Measurements from ENCODE around the gene C1QTNF3. TPM values are rescaled to one million over a fixed set of nuclear protein-coding genes. Genes with fewer than 3 reads are reported as not detected.

Gene C1QTNF3
- total and polyA plus RNA-seq, 10 donors = 2.7 to 10.7 (median 6.4) TPM

DNA sequence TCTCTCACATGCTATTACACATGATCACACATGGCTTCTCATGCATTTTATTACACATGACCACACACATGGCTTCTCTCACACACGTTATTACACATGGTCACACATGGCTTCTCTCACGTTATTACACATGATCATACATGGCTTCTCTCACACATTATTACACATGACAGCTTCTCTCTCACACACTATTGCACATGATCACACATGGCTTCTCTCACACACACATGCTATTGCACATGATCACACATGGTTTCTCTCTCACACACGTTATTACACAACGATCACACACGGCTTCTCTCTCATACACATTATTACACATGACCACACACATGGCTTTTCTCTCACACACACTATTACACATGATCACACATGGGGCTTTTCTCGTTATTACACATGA lies 57.6 kb downstream of the C1QTNF3 start:
- Histone ChIP-seq H3K27ac (no peak overlapping the region), H3K4me1 (no peaks in the 10 kb centered on the region), H3K9me3 (peaks cover 0 to 3% (median 0%) of the 10 kb centered on the region in 8 donors), H3K36me3 (peaks cover 4 to 40% (median 26%) of the 10 kb centered on the region in 6 donors), H3K27me3 (replicated peaks in 1 of 7) (no peaks in the 10 kb centered on the region), H3K4me3 (no peak overlapping the region)
- WGBS, 5 donors = 93 to 98% (median 96%) methylated on average over 6 of the region's 6 CpGs
- TF ChIP-seq, protein P1, sequence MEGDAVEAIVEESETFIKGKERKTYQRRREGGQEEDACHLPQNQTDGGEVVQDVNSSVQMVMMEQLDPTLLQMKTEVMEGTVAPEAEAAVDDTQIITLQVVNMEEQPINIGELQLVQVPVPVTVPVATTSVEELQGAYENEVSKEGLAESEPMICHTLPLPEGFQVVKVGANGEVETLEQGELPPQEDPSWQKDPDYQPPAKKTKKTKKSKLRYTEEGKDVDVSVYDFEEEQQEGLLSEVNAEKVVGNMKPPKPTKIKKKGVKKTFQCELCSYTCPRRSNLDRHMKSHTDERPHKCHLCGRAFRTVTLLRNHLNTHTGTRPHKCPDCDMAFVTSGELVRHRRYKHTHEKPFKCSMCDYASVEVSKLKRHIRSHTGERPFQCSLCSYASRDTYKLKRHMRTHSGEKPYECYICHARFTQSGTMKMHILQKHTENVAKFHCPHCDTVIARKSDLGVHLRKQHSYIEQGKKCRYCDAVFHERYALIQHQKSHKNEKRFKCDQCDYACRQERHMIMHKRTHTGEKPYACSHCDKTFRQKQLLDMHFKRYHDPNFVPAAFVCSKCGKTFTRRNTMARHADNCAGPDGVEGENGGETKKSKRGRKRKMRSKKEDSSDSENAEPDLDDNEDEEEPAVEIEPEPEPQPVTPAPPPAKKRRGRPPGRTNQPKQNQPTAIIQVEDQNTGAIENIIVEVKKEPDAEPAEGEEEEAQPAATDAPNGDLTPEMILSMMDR (IDR thresholded peaks at IDR 0.05 in 8 of 11, conservative IDR thresholded peaks at IDR 0.05 in 3 of 11) = no peak
- DNase-seq = no peak
- intact Hi-C loops (cut with DNase I; ENCODE audit: low total_unique reads) = no loop called here

DNA sequence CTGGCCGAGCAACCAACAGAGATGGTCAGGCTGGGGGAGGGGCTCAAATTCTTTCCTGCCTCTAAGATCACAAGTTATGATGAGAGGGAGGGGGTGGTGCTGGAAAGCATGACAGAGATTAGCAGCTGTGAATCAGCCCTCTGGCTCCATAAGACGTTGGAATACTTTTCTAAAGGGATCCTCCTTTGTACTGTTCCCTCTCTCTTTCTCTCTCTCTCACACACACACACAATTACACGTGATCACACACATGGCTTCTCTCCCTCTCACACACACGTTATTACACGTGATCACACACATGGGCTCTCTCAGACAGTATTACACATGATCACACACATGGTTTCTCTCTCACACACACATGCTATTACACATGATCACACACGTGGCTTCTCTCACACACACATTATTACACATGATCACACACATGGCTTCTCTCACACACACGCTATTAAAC lies 58.3 kb downstream of the C1QTNF3 start, which contains the start of gene SLC45A2:
Gene SLC45A2, minus strand, starts transcription at position 23 of the 454 bp plus-strand sequence. CDS start 110 bp downstream, outside the sequence.
- H3K27me3 ChIP-seq (replicated peaks in 1 of 7) = no peaks in the 10 kb centered on the region
- H3K36me3 ChIP-seq = peaks cover 4 to 37% (median 26%) of the 10 kb centered on the region in 6 donors
- H3K9me3 ChIP-seq = peaks cover 0 to 3% (median 0%) of the 10 kb centered on the region in 8 donors
- no peaks in the 10 kb centered on the region for H3K4me1 ChIP-seq
- intact Hi-C loops (cut with DNase I; ENCODE audit: low total_unique reads) = no loop called here
- H3K4me3 ChIP-seq = no peak within 1 kb of the TSS
- no peak within 1 kb of the TSS for H3K27ac ChIP-seq
- no peak for DNase-seq
- TF ChIP-seq POLR2A (IDR thresholded peaks at IDR 0.05) (no peak), POLR2AphosphoS5 (IDR thresholded peaks at IDR 0.05) (no peak)
- TF ChIP-seq, protein P1 (IDR thresholded peaks at IDR 0.05 in 8 of 11, conservative IDR thresholded peaks at IDR 0.05 in 3 of 11) = no peak
- WGBS, 5 donors = 82 to 87% (median 85%) methylated on average over 7 of the region's 7 CpGs

DNA sequence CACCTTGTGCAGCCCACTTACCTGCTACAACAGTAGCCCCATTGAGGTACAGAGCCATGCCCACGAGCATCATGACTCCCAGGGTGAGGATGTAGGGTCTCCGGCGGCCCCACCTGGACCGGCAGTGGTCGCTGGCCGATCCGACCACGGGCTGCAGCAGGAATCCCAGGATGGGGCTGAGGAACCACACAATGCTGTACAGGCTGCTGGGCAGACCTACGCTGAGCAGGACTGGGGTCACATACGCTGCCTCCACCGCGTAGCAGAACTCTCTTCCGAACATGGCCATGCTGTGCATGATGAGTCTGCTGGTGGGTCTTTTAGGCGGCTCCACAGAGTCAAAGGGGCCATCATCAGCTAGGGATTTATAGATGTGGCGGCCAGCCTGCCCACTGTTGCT lies 58.8 kb downstream of the C1QTNF3 start:
- peaks cover 4 to 32% (median 24%) of the 10 kb centered on the region in 6 donors for H3K36me3 ChIP-seq
- peaks cover 0 to 3% (median 0%) of the 10 kb centered on the region in 8 donors for H3K9me3 ChIP-seq
- no peak overlapping the region for H3K4me3 ChIP-seq
- intact Hi-C loops (cut with DNase I; ENCODE audit: low total_unique reads) = no loop called here
- no peaks in the 10 kb centered on the region for H3K27me3 ChIP-seq (replicated peaks in 1 of 7)
- no peak overlapping the region for H3K27ac ChIP-seq
- no peak for TF ChIP-seq POLR2A (IDR thresholded peaks at IDR 0.05)
- WGBS, 5 donors = 96 to 98% (median 97%) methylated on average over 7 to 15 of the region's 15 CpGs
- DNase-seq = no peak
- H3K4me1 ChIP-seq = no peaks in the 10 kb centered on the region

DNA sequence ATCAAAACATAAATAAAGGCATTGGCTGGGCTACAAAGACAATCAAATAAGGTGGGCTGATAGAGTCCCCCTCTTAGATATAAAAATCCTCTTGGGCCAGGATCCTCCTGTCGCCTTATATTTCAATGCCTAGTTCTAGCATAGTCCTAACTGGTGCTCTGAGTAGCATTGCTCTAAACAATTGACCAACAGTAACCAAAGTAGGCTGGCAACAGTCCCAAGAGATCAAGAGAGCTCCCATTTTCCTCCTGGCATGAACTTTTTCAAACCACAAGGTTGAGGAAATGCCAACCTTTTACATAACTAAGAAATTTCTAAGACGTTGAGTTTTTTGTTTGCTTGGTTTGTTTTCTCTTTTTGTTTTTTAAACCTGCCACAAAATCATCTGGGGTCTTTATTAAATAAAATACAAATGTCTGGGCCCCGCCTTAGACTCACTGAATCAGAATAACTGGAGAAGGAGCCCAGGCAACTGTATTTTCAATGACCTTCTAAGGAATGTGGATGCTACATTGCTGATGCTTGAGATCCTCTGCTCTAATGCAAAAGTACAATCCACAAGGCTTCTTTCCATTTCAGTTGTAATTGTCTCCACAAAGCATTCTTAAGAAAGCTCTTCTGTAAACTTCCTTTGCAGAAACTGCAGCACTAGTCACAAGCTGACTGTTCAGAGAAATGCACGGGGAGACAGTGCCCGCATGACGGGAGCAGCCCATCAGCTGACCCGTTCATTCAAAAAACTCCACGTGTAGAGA lies 61.4 kb downstream of the C1QTNF3 start:
- no peak for DNase-seq
- Histone ChIP-seq H3K36me3 (peaks cover 0 to 6% (median 0%) of the 10 kb centered on the region in 6 donors), H3K9me3 (no peaks in the 10 kb centered on the region), H3K27me3 (replicated peaks in 1 of 7) (no peaks in the 10 kb centered on the region), H3K4me3 (no peak overlapping the region), H3K4me1 (no peaks in the 10 kb centered on the region), H3K27ac (no peak overlapping the region)
- intact Hi-C loops (cut with DNase I; ENCODE audit: low total_unique reads) = no loop called here
- TF ChIP-seq POLR2AphosphoS5 (IDR thresholded peaks at IDR 0.05) (no peak), POLR2A (IDR thresholded peaks at IDR 0.05) (no peak)
- TF ChIP-seq, protein P1 (IDR thresholded peaks at IDR 0.05 in 8 of 11, conservative IDR thresholded peaks at IDR 0.05 in 3 of 11) = no peak
- WGBS, 5 donors = 80 to 87% (median 81%) methylated on average over 8 of the region's 8 CpGs
